HG02943 (cell line): Measurements from ENCODE around the gene NUDT3.
"Not testable (repeated sequence)": the region's sequence is repeated elsewhere in the genome, so short reads cannot be mapped to it uniquely, and the experiment has no call there.

Experiments used
- ATAC-seq: cut with Tn5 transposase; IDR thresholded peaks from one replicate; pipeline ENCODE4 v1.9.1; 2021; ENCODE audit warnings: mild to moderate bottlenecking, low read depth, moderate library complexity; ENCODE audit not compliant: unreplicated experiment

The NUDT3 gene

DNA sequence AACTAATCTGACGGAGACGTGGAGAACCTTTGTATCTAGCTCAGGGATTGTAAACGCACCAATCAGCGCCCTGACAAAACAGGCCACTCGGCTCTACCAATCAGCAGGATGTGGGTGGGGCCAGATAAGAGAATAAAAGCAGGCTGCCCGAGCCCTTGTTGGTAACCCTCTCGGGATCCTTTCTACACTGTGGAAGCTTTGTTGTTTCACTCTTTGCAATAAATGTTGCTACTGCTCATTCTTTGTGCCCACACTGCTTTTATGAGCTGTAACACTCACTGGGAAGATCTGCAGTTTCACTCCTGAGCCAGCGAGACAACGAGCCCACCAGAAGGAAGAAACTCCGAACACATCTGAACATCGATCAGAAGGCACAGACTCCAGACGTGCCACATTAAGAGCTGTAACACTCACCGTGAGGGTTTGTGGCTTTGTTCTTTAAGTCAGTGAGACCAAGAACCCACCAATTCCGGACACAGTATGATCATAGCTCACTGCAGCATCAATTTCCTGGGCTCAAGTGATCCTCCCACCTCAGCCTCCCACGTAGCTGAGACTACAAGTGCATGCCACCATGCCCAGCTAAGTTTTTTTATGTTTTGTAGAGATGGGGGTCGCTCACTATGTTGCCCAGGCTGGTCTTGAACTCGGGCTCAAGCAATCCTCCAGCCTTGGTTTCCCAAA is 122.7 kb downstream of the NUDT3 start:
- not testable (repeated sequence) for ATAC-seq

GRCh38 chr6:34269132-34269531 is 123.3 kb downstream of the NUDT3 start:
- not testable (repeated sequence) for ATAC-seq

- no peak for ATAC-seq
These were observed 124.7 kb downstream of the NUDT3 start for GRCh38 chr6:34267746-34268145.

GRCh38 chr6:34263484-34263883 is 129.0 kb downstream of the NUDT3 start:
- ATAC-seq, result not testable (repeated sequence)

GRCh38 chr6:34260576-34261267 is 131.7 kb downstream of the NUDT3 start:
- no peak for ATAC-seq

DNA sequence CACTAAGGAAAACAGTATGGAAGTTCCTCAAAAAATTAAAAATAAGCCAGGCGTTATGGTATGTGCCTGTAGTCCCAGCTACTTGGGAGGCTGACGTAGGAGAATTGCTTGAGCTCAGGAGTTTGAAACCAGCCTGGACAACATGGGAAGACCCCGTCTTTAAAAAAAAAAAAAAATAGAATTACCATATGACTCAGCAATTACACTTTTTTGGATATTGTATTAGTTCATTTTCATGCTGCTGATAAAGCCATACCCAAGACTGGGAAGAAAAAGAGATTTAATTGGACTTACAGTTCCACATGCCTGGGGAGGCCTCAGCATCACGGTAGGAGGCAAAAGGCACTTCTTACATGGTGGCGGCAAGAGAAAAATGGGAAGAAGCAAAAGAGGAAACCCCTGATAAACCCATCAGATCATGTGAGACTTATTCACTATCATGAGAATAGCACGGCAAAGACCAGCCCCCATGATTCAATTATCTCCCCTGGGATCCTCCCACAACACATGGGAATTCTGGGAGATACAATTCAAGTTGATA is 132.9 kb downstream of the NUDT3 start:
- no peak for ATAC-seq

GRCh38 chr6:34252395-34252794 is 140.1 kb downstream of the NUDT3 start:
- ATAC-seq, result not testable (repeated sequence)

DNA sequence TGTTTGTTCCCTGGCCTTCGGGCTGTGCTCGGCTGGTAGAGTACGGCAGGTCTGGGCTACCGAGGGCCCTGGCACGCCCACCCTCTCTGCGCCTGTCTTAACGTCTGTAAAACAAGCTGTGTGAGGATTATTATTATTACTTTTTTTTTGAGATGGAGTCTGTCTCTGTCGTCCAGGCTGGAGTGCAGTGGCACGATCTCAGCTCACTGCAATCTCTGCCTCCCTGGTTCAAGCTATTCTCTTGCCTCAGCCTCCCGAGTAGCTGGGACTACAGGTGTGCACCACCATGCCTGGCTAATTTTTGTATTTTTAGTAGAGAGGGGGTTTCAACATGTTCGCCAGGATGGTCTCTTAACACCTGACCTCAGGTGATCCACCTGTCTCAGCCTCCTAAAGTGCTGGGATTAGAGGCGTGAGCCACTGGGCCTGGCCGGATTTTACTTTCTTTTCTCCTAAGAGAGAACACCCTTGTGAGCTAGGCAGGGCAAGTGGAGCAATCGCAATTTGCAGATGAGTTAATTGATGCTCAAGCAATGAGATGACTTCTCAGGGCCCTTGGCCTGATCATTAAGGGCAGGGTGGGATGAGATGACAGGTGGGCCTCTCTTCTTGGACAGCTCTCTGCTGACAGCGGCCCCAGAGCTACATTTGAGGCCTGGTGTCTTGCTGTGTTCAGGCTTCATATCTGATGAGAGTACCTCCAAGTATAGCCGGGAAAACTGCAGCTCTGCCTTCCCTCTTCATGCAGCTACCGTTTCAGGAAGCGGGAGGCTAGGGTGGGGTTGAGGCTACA is 142.8 kb downstream of the NUDT3 start:
- peak; percentile 22 for ATAC-seq

DNA sequence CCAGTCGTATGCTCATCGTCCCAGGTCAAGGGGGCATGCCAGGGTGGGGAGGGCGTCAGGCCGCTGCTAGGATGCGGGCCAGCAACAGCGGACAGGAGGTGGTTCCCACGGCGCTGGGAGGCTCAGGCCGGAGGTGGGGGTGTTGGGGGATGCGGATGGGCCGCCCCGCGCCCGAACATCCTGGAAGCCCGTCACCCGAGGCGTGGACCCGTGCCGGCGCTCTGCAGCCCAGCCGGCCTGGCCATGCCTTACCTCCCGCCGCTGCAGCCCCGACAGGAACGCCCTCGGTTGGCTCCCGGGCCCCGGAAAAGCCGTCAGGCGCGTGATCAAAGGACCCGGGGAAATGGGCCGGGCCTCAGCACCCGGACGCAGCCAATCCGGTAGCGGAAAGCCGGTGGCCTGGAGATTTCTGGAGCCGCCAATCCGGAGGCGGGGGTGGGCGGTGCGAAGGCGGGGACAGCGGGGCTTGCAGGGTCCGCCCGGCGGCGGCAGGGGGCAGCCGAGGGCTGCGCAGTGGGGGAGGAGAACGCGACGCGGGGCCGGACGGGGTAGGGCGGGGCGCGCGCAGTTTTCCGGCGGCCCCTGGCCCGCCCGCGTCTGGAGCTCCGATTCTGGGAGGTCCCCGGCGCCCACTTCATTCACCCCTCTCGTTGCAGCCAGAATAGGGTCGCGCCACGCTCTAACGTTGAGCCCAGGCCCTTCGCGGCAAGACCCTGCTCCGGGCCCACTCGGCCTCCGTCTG is 143.6 kb downstream of the NUDT3 start, which contains the start of gene SMIM29:
Gene SMIM29, minus strand, starts transcription at position 280 of the 742 bp plus-strand sequence. CDS start 1,215 bp downstream, outside the sequence.
- ATAC-seq, result peak; percentile 72

DNA sequence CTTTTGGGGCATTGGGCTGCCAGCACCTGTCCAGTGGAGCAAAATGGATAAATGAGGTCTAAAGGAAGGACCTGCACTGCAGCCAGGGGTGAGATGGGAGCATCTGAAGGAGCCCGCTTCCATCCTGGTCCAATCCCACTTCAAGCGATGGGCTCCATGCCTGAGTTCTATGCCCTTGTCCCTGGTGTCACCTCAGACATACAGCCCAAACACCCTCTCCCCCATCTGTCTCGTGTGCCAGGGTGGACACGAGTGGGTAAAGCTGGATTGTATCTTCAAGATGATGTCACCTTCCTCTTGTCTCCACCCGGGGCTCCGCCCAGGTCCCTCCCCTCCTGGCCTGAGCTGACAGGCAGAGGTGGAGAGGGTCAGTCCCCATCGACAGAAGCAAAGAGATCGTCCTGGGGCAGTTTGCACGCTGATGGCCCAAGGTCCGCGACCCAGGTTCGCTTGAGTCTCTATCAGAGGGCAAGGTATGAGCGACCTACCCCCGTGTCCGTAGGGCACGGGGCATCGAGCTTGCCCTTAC is 144.2 kb downstream of the NUDT3 start:
- ATAC-seq, result peak; percentile 24

DNA sequence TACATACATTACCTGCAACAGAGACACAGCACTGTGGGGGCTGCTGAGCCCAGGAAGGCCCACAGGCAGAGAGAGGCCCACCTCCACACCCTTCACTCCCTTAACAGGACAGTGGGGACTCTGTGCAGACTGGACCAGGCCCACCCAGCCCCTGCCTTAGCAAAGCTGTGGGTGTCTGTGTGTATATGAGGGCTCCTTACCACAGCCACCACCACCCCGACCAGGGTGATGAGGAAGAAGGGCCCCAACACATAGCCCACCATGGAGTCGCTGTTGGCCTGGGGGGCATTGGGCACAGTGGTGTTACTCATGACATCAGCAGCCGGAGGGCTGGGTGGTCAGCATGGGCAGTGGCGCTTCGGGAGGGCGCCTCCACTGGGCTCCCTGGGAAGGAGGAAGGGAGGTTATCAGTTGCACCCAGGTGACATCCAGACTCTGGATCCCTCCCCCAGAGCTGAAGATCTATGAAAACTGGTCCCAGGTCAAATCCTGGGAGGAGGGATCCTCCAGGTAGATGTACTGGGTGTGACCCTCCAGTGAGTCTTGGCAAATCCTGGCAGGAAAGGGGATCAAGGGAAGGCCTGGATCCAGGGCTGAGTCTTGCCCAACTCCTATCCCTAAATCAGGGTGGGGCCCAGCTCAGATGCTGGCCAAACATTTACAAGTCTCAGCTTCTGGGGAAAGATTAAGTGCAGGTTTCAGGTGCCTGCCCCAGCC is 144.8 kb downstream of the NUDT3 start:
- no peak for ATAC-seq

DNA sequence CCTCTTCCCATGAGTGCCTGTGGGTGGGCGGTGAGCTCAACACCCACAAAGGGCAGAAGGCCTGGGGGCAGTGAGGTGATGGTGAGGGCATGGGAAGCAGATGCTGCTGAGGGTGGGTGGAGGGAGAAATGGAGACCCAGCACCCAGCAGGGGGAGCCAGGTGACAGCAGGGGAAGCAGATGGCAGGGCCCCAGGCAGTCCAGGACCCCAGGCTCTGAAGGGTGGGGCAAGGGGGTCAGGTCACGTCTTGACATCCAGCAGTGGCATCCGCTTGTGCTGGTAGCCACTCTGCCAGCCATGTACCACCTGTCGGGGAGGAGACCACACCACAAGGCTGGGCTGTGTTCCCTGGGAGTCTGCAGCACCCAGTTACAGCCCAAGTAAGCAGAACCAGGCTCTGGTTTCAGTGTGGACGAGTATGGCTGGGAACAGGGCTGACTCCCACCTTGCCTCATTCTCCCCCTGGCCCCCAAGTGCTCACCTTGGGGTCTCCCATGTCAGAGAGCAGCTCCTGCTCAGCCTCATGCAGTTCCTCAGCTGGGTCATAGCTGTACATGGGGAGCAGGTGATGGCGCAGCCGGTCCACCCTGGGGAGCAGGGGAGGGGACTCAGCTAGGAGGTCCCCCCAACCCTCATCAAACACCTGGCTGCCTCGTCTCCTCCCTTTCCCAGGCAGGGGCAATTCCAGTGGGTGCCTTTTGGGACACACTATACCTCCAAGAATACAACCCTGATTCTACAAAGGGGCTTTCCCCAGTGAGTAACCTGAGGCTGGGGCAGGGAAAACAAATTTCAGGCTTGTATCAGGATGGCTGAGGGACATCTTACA is 145.7 kb downstream of the NUDT3 start:
- ATAC-seq, result no peak

DNA sequence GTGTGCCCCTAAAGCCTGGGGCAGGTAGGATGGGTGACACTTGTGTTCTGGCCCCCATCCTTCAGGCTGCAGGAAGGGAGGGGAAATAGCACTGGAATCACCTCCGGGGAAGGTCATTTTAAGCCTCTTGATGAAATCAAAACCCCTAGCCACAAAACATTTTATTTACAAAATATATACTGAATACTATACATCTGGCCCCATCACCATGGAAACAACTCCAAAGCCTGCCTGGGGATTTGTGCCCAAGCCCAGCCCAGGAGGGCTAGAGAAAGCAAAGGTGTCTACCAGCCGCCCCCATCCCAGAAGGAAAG is 146.3 kb downstream of the NUDT3 start:
- ATAC-seq, result no peak

GRCh38 chr6:34245761-34246140 is 146.7 kb downstream of the NUDT3 start:
- ATAC-seq, result not testable (repeated sequence)

DNA sequence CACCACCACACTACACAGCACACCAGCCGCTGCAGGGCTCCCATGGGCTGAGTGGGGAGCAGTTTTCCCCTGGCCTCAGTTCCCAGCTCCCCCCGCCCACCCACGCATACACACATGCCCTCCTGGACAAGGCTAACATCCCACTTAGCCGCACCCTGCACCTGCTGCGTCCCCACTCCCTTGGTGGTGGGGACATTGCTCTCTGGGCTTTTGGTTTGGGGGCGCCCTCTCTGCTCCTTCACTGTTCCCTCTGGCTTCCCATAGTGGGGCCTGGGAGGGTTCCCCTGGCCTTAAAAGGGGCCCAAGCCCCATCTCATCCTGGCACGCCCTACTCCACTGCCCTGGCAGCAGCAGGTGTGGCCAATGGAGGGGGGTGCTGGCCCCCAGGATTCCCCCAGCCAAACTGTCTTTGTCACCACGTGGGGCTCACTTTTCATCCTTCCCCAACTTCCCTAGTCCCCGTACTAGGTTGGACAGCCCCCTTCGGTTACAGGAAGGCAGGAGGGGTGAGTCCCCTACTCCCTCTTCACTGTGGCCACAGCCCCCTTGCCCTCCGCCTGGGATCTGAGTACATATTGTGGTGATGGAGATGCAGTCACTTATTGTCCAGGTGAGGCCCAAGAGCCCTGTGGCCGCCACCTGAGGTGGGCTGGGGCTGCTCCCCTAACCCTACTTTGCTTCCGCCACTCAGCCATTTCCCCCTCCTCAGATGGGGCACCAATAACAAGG is 147.3 kb downstream of the NUDT3 start:
- not testable (repeated sequence) for ATAC-seq

- no peak for ATAC-seq
These were observed 148.3 kb downstream of the NUDT3 start for GRCh38 chr6:34243901-34244884.
